GM23338 (cell line): Measurements from ENCODE around the gene CGGBP1. TPM values are rescaled to one million over a fixed set of nuclear protein-coding genes. Genes with fewer than 3 reads are reported as not detected.

Experiments used
- ATAC-seq: fragments of 200-7000 bp; cut with Tn5 transposase; 3 replicates; pipeline ENCODE4 v1.9.1; 2020
- DNase-seq: peaks from one replicate; pipeline ENCODE4 v3.0.0-alpha.2; 2015; ENCODE audit warnings: low spot score
- H2AFZ ChIP-seq: fragments of 200-600 bp; sonication (generic); 2 replicates; pipeline ENCODE4 v1.8.0; 2016; ENCODE audit warnings: antibody characterized with exemption, mild to moderate bottlenecking, moderate library complexity
- H3F3A ChIP-seq: fragments of 200-600 bp; sonication (generic); replicated peaks from 2 replicates; pipeline ENCODE4 v1.8.0; 2017; ENCODE audit warnings: antibody characterized with exemption, mixed run types, low read depth
- H3K27ac ChIP-seq: fragments of 200-600 bp; sonication (generic); 2 replicates; pipeline ENCODE4 v1.6.1; 2016; ENCODE audit warnings: low read depth
- H3K27me3 ChIP-seq: fragments of 200-600 bp; sonication (generic); 2 replicates; pipeline ENCODE4 v1.8.0; 2016; ENCODE audit warnings: mild to moderate bottlenecking, mixed run types, moderate library complexity; ENCODE audit not compliant: insufficient read depth
- H3K36me3 ChIP-seq: fragments of 200-600 bp; sonication (generic); 2 replicates; pipeline ENCODE4 v1.8.0; 2016; ENCODE audit warnings: mild to moderate bottlenecking; ENCODE audit not compliant: insufficient read depth
- H3K4me1 ChIP-seq: fragments of 200-600 bp; sonication (generic); 2 replicates; pipeline ENCODE4 v1.8.0; 2016; ENCODE audit warnings: mild to moderate bottlenecking, moderate library complexity; ENCODE audit not compliant: insufficient read depth
- H3K4me2 ChIP-seq: fragments of 200-600 bp; sonication (generic); 2 replicates; pipeline ENCODE4 v1.7.1; 2017; ENCODE audit warnings: mixed run types
- H3K4me3 ChIP-seq: fragments of 200-600 bp; sonication (generic); 2 replicates; pipeline ENCODE4 v1.6.1; 2016; ENCODE audit warnings: mixed run types
- H3K79me2 ChIP-seq: fragments of 200-600 bp; sonication (generic); replicated peaks from 2 replicates; pipeline ENCODE4 v1.8.0; 2017; ENCODE audit warnings: mild to moderate bottlenecking; ENCODE audit not compliant: insufficient read depth
- H3K9me2 ChIP-seq: fragments of 200-600 bp; sonication (generic); 2 replicates; pipeline ENCODE4 v1.8.0; 2017; ENCODE audit not compliant: insufficient read depth
- H4K20me1 ChIP-seq: fragments of 200-600 bp; sonication (generic); replicated peaks from 2 replicates; pipeline ENCODE4 v1.8.0; 2017; ENCODE audit warnings: mild to moderate bottlenecking; ENCODE audit not compliant: insufficient read depth
- H3K27ac Mint-ChIP-seq: 2 replicates; pipeline ENCODE4 v1.8.0; 2020; ENCODE audit warnings: inconsistent platforms, mild to moderate bottlenecking, moderate library complexity, mixed read lengths
- H3K27me3 Mint-ChIP-seq: 3 replicates; pipeline ENCODE4 v1.8.0; 2022; ENCODE audit warnings: low read depth, mild to moderate bottlenecking, moderate library complexity, mixed read lengths, inconsistent platforms; ENCODE audit not compliant: insufficient read depth, poor library complexity
- H3K36me3 Mint-ChIP-seq: 3 replicates; pipeline ENCODE4 v1.8.0; 2021; ENCODE audit warnings: low read depth, mild to moderate bottlenecking, inconsistent platforms, moderate library complexity, mixed read lengths
- H3K4me1 Mint-ChIP-seq: 3 replicates; pipeline ENCODE4 v1.8.0; 2020; ENCODE audit warnings: mild to moderate bottlenecking, inconsistent platforms, mixed read lengths
- H3K4me3 Mint-ChIP-seq: 3 replicates; pipeline ENCODE4 v1.8.0; 2021; ENCODE audit warnings: moderate library complexity, mild to moderate bottlenecking, inconsistent platforms, mixed read lengths
- H3K9me3 Mint-ChIP-seq: 3 replicates; pipeline ENCODE4 v1.8.0; 2020; ENCODE audit warnings: moderate library complexity, mild to moderate bottlenecking, inconsistent platforms, mixed read lengths
- CREB1 ChIP-seq: fragments of 250-450 bp; sonication (Bioruptor Pico); IDR thresholded peaks from 2 replicates; pipeline ENCODE4 v1.5.0; 2020; ENCODE audit warnings: low read depth, mild to moderate bottlenecking, moderate library complexity
- NANOG ChIP-seq: IDR thresholded peaks from 2 replicates; pipeline ENCODE4 v1.6.1; 2016; ENCODE audit warnings: antibody characterized with exemption, borderline replicate concordance
- REST ChIP-seq: IDR thresholded peaks from one replicate; pipeline ENCODE4 v1.6.1; 2018; ENCODE audit warnings: antibody characterized with exemption; ENCODE audit not compliant: unreplicated experiment
- ZNF114 ChIP-seq: fragments of 250-450 bp; sonication (Bioruptor Pico); IDR thresholded peaks from 2 replicates; pipeline ENCODE4 v1.5.0; 2020; ENCODE audit warnings: mild to moderate bottlenecking, moderate library complexity
- polyA plus RNA-seq: library from polyadenylated mRNA; unstranded; fragments of >200 nt; fragmentation: Nextera tagmentation; extraction: Ambion mirVana; gene quantifications from 2 replicates; pipeline ENCODE4 v1.2.1, GENCODE V29; 2016
- total RNA-seq: library from RNA; depleted of rRNA; stranded (reverse); fragments of >200 nt; shearing (Covaris generic); gene quantifications from 2 replicates; pipeline ENCODE4 v1.2.3, GENCODE V29; 2014
- TF ChIP-seq, protein P1 (sequence below): fragments of 250-450 bp; sonication (Bioruptor Pico); IDR thresholded peaks from 2 replicates; pipeline ENCODE4 v1.5.0; 2020; ENCODE audit warnings: mild to moderate bottlenecking, moderate library complexity

CGGBP1 gene
- total and polyA plus RNA-seq, 2 experiments from 2014 or later: 55.5 to 63.5 TPM

DNA sequence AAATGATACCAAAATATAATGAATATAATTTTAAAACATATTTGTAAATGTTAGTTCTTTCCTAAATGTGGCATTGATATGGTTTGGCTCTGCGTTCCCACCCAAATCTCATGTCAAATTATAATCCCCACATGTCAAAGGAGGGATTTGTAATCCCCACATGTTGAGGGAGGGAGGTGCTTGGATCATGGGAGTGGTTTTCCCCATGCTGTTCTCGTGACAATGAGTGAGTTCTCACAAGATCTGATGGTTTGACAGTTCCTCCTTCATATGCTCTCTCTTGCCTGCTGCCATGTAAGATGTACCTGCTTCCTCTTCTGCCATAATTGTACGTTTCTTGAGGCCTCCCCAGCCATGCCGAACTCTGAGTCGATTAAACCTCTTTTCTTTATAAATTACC is 12.0 kb downstream of the CGGBP1 start:
- ATAC-seq: no peak
- Mint-ChIP-seq H3K27me3 (no peaks in the 10 kb centered on the region), H3K4me3 (no peak overlapping the region), H3K4me1 (no peaks in the 10 kb centered on the region), H3K27ac (no peak overlapping the region), H3K36me3 (no peaks in the 10 kb centered on the region), H3K9me3 (no peaks in the 10 kb centered on the region; the same call in 2 of the 3 replicates)
- no peaks in the 10 kb centered on the region for H3K36me3 ChIP-seq
- H2AFZ ChIP-seq: no peak overlapping the region
- TF ChIP-seq CREB1: no peak
- TF ChIP-seq REST: no peak
- H3K27me3 ChIP-seq: no peaks in the 10 kb centered on the region
- DNase-seq: no peak
- no peak overlapping the region for H3K4me3 ChIP-seq
- H3K4me1 ChIP-seq: 0 out of 2 replicates have a peak, but pooled peaks cover 1% of the 10 kb centered on the region
- H3K27ac ChIP-seq: no peak overlapping the region
- no peak overlapping the region for H3K4me2 ChIP-seq
- no peaks in the 10 kb centered on the region for H4K20me1 ChIP-seq
- H3K9me2 ChIP-seq: peaks cover under 1% of the 10 kb centered on the region; the same call in 1 of the 2 replicates
- no peaks in the 10 kb centered on the region for H3F3A ChIP-seq
- no peaks in the 10 kb centered on the region for H3K79me2 ChIP-seq

DNA sequence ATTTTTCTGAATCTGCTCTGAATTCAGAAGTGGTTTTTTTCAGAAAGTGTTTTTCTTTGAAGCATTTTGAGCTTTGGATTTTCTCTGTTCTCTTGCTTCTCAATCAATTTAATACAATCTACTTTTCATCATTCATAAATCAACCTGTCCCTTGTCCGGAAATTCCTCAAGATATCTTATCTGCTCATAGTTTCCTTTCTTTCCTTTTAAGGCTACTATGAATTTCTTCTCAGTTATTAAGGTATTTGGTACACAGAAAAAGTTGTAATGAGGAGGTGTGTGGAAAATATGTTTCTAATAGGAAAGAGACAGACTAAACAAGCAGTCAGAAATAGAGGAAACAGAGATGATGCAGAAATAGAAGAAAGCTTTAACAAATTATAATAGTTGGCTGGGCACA is 14.4 kb downstream of the CGGBP1 start:
- H3F3A ChIP-seq: no peaks in the 10 kb centered on the region
- TF ChIP-seq CREB1 (no peak), ZNF114 (CRISPR knock-in tag) (no peak), NANOG (no peak)
- TF ChIP-seq, protein P1, sequence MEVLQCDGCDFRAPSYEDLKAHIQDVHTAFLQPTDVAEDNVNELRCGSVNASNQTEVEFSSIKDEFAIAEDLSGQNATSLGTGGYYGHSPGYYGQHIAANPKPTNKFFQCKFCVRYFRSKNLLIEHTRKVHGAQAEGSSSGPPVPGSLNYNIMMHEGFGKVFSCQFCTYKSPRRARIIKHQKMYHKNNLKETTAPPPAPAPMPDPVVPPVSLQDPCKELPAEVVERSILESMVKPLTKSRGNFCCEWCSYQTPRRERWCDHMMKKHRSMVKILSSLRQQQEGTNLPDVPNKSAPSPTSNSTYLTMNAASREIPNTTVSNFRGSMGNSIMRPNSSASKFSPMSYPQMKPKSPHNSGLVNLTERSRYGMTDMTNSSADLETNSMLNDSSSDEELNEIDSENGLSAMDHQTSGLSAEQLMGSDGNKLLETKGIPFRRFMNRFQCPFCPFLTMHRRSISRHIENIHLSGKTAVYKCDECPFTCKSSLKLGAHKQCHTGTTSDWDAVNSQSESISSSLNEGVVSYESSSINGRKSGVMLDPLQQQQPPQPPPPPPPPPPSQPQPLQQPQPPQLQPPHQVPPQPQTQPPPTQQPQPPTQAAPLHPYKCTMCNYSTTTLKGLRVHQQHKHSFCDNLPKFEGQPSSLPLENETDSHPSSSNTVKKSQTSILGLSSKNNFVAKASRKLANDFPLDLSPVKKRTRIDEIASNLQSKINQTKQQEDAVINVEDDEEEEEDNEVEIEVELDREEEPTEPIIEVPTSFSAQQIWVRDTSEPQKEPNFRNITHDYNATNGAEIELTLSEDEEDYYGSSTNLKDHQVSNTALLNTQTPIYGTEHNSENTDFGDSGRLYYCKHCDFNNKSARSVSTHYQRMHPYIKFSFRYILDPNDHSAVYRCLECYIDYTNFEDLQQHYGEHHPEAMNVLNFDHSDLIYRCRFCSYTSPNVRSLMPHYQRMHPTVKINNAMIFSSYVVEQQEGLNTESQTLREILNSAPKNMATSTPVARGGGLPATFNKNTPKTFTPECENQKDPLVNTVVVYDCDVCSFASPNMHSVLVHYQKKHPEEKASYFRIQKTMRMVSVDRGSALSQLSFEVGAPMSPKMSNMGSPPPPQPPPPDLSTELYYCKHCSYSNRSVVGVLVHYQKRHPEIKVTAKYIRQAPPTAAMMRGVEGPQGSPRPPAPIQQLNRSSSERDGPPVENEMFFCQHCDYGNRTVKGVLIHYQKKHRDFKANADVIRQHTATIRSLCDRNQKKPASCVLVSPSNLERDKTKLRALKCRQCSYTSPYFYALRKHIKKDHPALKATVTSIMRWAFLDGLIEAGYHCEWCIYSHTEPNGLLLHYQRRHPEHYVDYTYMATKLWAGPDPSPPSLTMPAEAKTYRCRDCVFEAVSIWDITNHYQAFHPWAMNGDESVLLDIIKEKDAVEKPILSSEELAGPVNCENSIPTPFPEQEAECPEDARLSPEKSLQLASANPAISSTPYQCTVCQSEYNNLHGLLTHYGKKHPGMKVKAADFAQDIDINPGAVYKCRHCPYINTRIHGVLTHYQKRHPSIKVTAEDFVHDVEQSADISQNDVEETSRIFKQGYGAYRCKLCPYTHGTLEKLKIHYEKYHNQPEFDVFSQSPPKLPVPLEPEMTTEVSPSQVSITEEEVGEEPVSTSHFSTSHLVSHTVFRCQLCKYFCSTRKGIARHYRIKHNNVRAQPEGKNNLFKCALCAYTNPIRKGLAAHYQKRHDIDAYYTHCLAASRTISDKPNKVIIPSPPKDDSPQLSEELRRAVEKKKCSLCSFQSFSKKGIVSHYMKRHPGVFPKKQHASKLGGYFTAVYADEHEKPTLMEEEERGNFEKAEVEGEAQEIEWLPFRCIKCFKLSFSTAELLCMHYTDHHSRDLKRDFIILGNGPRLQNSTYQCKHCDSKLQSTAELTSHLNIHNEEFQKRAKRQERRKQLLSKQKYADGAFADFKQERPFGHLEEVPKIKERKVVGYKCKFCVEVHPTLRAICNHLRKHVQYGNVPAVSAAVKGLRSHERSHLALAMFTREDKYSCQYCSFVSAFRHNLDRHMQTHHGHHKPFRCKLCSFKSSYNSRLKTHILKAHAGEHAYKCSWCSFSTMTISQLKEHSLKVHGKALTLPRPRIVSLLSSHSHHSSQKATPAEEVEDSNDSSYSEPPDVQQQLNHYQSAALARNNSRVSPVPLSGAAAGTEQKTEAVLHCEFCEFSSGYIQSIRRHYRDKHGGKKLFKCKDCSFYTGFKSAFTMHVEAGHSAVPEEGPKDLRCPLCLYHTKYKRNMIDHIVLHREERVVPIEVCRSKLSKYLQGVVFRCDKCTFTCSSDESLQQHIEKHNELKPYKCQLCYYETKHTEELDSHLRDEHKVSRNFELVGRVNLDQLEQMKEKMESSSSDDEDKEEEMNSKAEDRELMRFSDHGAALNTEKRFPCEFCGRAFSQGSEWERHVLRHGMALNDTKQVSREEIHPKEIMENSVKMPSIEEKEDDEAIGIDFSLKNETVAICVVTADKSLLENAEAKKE (CRISPR knock-in tag): no peak
- no peak overlapping the region for H2AFZ ChIP-seq
- H3K36me3 ChIP-seq: no peaks in the 10 kb centered on the region
- no peak overlapping the region for H3K4me3 ChIP-seq
- H3K4me2 ChIP-seq: no peak overlapping the region
- H3K4me1 ChIP-seq: no peaks in the 10 kb centered on the region
- no peaks in the 10 kb centered on the region for H3K79me2 ChIP-seq
- Mint-ChIP-seq H3K27me3 (no peaks in the 10 kb centered on the region), H3K4me3 (no peak overlapping the region), H3K4me1 (no peaks in the 10 kb centered on the region), H3K9me3 (no peaks in the 10 kb centered on the region), H3K27ac (no peak overlapping the region), H3K36me3 (no peaks in the 10 kb centered on the region)
- DNase-seq: no peak
- no peaks in the 10 kb centered on the region for H3K27me3 ChIP-seq
- no peaks in the 10 kb centered on the region for H4K20me1 ChIP-seq
- ATAC-seq: no peak
- H3K9me2 ChIP-seq: peaks cover 14% of the 10 kb centered on the region
- H3K27ac ChIP-seq: no peak overlapping the region
